Panc1 (cell line): ENCODE measurements around the gene ZYX.

Source experiments
- POLR2AphosphoS5 ChIP-seq: IDR thresholded peaks from 2 replicates; pipeline ENCODE4 v1.6.1; 2012; ENCODE audit warnings: mild to moderate bottlenecking, low read depth, low read length, moderate library complexity
- TF ChIP-seq, protein P1 (sequence below): fragments of 450-650 bp; IDR thresholded peaks from 2 replicates; pipeline ENCODE4 v1.5.1; 2017; ENCODE audit warnings: mild to moderate bottlenecking

DNA sequence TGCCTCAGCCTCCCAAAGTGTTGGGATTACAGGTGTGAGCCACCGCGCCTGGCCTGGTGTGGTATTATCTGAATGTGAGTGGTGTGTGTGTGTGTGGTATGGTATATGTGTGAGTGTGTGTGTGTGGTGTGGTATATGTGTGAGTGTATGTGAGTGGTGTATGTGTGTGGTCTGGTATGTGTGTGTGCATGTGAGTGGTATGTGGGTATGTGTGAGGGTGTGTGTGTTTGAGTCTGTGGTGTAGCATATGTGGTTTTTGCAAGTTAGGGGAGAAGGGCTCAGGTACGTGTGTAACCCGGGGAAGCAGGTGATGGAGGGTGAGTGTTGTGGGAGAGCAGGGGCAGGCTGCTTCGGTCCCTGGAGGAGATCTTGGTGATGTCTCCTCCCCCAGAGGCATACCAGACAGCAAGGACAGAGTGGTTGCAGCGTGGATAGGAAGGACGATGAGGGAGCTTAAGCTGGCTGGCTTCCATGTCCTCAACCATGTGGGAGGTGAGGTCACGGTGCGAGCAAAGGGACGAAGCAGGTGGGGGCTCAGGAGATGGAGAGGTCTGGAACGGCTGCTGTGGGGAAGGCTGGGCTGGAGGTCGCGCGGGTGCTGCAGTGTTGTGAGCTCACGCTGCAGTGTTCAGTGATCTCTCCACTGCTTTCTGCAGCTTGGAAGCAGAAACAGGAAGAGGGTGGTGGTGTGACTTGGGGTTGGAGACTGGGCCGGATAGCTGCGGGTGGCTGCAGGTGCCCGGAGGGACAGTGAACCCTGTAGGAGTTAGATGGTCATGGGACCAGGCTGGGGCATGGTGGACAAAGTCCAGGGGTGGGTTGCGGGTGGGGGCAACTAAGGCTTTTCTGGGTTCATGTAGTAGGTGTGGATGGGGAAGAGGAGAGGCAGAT, 5.0 kb downstream of the ZYX start:
- TF ChIP-seq, protein P1, sequence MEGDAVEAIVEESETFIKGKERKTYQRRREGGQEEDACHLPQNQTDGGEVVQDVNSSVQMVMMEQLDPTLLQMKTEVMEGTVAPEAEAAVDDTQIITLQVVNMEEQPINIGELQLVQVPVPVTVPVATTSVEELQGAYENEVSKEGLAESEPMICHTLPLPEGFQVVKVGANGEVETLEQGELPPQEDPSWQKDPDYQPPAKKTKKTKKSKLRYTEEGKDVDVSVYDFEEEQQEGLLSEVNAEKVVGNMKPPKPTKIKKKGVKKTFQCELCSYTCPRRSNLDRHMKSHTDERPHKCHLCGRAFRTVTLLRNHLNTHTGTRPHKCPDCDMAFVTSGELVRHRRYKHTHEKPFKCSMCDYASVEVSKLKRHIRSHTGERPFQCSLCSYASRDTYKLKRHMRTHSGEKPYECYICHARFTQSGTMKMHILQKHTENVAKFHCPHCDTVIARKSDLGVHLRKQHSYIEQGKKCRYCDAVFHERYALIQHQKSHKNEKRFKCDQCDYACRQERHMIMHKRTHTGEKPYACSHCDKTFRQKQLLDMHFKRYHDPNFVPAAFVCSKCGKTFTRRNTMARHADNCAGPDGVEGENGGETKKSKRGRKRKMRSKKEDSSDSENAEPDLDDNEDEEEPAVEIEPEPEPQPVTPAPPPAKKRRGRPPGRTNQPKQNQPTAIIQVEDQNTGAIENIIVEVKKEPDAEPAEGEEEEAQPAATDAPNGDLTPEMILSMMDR, result no peak
- no peak for TF ChIP-seq POLR2AphosphoS5
